ENCODE results near the gene PRRX2.

The PRRX2 gene

DNA sequence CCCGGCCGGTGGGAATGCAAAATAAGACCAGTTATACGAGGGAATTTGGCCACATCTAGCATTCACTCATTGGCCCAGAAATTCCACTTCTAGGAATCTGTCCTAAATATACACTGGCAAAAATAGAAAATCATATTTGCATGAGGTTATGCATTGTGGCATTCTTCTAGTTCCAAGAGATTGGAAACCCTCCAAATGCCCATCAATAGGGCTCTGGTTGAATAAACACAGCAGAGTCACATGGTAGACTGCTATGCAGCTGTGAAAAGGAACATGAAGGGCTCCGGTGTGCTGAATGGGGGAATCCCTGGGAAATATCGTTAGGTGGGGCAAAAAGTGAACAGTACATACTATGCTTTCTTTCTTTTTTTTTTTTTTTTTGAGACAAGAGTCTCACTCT, 50.6 kb downstream of the PRRX2 start:
- CTCF ChIA-PET, result interaction anchor here (0.7 to 2.5 kb wide), 5 partner anchors 10 to 74 kb away, joined by 3 to 10 read pairs (median 5); no protein-coding TSS in a partner anchor
- Histone ChIP-seq H3K36me3 (ENCODE audit: control insufficient read depth in 2 of 2, insufficient read depth in 1 of 2, low read length in 2 of 2) (no peaks in the 10 kb centered on the region), H3K4me3 (ENCODE audit: low read depth, low read length) (no peak overlapping the region), H3K27ac (ENCODE audit: extremely low read depth, low read depth, low read length) (no peak overlapping the region), H3K4me1 (ENCODE audit: control insufficient read depth, insufficient read depth, low read length) (peaks cover 13% of the 10 kb centered on the region), H3K9me3 (ENCODE audit: control insufficient read depth, insufficient read depth, low read depth, low read length) (no peaks in the 10 kb centered on the region)
- POLR2A ChIA-PET, result no interaction called here
- TF ChIP-seq FEZF1 (tag by site-specific recombination; IDR thresholded peaks at IDR 0.05) (no peak), ZNF146 (tag by site-specific recombination; IDR thresholded peaks at IDR 0.05) (peak; percentile 72)

DNA sequence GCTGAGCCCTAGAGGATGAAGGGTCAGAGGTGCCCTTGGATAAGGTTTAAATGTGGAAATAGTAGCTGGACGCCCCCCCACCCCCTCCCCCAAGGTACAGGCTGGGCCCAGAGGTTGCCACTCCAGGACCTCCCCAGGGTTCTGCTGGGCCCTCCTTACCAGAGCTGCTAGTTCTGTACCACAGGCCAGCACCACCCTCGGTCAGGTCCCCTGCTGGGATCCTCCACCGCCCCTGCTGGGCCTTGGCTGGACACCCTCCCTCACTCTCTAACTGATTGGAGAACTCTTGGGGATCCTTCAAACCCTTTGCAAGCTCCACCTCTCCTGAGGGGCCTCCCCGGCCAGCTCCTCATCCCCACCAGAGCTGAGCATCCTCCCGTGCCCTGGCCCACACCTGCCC, 52.5 kb downstream of the PRRX2 start:
- H3K27ac ChIP-seq (ENCODE audit: extremely low read depth, low read depth, low read length), result no peak overlapping the region
- no peaks in the 10 kb centered on the region for H3K9me3 ChIP-seq (ENCODE audit: control insufficient read depth, insufficient read depth, low read depth, low read length)
- H3K36me3 ChIP-seq (ENCODE audit: control insufficient read depth in 2 of 2, insufficient read depth in 1 of 2, low read length in 2 of 2), result no peaks in the 10 kb centered on the region
- TF ChIP-seq ZFP69B (tag by site-specific recombination; IDR thresholded peaks at IDR 0.05) (no peak), GLIS1 (tag by site-specific recombination; IDR thresholded peaks at IDR 0.05) (peak; percentile 68), ZIC2 (tag by site-specific recombination; IDR thresholded peaks at IDR 0.05) (peak; percentile 54)
- peaks cover under 1% of the 10 kb centered on the region; the same call in 1 of the 2 replicates for H3K4me1 ChIP-seq (ENCODE audit: control insufficient read depth, insufficient read depth, low read length)
- H3K4me3 ChIP-seq (ENCODE audit: low read depth, low read length), result no peak overlapping the region
- POLR2A ChIA-PET, result no interaction called here
- CTCF ChIA-PET, result interaction anchor here (0.6 to 2.5 kb wide), 6 partner anchors 8 to 76 kb away, joined by 3 to 10 read pairs (median 4); no protein-coding TSS in a partner anchor

DNA sequence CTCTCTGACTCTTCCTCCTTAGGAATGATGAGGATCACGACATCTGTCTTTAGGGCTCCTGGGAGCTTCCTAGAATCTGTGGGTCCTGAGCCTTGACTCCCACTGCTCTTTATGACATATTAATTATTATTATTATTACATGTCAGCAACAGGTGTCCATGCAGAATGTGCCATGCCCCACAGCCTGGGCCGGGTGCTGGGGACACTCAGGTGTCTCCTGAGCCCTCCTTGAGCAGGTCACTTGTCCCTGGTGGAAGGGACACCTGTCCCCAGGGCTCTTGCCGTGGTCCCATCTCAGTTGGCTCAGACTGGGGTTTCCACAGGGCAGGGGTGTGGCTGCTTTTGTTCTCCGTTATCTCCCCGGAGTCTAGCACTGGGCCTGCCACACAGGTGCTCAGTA, 53.2 kb downstream of the PRRX2 start:
- Histone ChIP-seq H3K27ac (ENCODE audit: extremely low read depth, low read depth, low read length) (no peak overlapping the region), H3K4me1 (ENCODE audit: control insufficient read depth, insufficient read depth, low read length) (no peaks in the 10 kb centered on the region), H3K9me3 (ENCODE audit: control insufficient read depth, insufficient read depth, low read depth, low read length) (no peaks in the 10 kb centered on the region), H3K4me3 (ENCODE audit: low read depth, low read length) (no peak overlapping the region), H3K36me3 (ENCODE audit: control insufficient read depth in 2 of 2, insufficient read depth in 1 of 2, low read length in 2 of 2) (no peaks in the 10 kb centered on the region)
- ChIA-PET POLR2A (no interaction called here), CTCF (interaction anchor here (0.6 to 1.4 kb wide), 5 partner anchors 9 to 75 kb away, joined by 3 to 4 read pairs (median 4); no protein-coding TSS in a partner anchor)
- peak; percentile 89 for TF ChIP-seq SCRT2 (tag by site-specific recombination; IDR thresholded peaks at IDR 0.05)
- TF ChIP-seq ZNF624 (tag by site-specific recombination; IDR thresholded peaks at IDR 0.05), result no peak
- TF ChIP-seq SCRT1 (tag by site-specific recombination; IDR thresholded peaks at IDR 0.05; ENCODE audit: borderline replicate concordance), result peak; percentile 53; the same call in 1 of the 2 replicates
- TF ChIP-seq ZNF544 (tag by site-specific recombination; IDR thresholded peaks at IDR 0.05), result no peak
- no peak for TF ChIP-seq ZNF626 (tag by site-specific recombination; IDR thresholded peaks at IDR 0.05)
- TF ChIP-seq, protein P1, sequence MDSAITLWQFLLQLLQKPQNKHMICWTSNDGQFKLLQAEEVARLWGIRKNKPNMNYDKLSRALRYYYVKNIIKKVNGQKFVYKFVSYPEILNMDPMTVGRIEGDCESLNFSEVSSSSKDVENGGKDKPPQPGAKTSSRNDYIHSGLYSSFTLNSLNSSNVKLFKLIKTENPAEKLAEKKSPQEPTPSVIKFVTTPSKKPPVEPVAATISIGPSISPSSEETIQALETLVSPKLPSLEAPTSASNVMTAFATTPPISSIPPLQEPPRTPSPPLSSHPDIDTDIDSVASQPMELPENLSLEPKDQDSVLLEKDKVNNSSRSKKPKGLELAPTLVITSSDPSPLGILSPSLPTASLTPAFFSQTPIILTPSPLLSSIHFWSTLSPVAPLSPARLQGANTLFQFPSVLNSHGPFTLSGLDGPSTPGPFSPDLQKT (IDR thresholded peaks at IDR 0.05; ENCODE audit: borderline replicate concordance, low read depth, low read length), result no peak
- TF ChIP-seq OSR2 (tag by site-specific recombination; IDR thresholded peaks at IDR 0.05), result no peak
- no peak for TF ChIP-seq TCF7L2 (IDR thresholded peaks at IDR 0.05; ENCODE audit: borderline replicate concordance, low read depth, low read length)
- TF ChIP-seq ZNF843 (tag by site-specific recombination; IDR thresholded peaks at IDR 0.05), result no peak
- no peak for TF ChIP-seq ZNF221 (tag by site-specific recombination; IDR thresholded peaks at IDR 0.05; ENCODE audit: borderline replicate concordance)
- TF ChIP-seq FEZF1 (tag by site-specific recombination; IDR thresholded peaks at IDR 0.05), result no peak
- TF ChIP-seq, protein P2, sequence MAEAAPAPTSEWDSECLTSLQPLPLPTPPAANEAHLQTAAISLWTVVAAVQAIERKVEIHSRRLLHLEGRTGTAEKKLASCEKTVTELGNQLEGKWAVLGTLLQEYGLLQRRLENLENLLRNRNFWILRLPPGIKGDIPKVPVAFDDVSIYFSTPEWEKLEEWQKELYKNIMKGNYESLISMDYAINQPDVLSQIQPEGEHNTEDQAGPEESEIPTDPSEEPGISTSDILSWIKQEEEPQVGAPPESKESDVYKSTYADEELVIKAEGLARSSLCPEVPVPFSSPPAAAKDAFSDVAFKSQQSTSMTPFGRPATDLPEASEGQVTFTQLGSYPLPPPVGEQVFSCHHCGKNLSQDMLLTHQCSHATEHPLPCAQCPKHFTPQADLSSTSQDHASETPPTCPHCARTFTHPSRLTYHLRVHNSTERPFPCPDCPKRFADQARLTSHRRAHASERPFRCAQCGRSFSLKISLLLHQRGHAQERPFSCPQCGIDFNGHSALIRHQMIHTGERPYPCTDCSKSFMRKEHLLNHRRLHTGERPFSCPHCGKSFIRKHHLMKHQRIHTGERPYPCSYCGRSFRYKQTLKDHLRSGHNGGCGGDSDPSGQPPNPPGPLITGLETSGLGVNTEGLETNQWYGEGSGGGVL (tag by site-specific recombination; IDR thresholded peaks at IDR 0.05), result no peak

DNA sequence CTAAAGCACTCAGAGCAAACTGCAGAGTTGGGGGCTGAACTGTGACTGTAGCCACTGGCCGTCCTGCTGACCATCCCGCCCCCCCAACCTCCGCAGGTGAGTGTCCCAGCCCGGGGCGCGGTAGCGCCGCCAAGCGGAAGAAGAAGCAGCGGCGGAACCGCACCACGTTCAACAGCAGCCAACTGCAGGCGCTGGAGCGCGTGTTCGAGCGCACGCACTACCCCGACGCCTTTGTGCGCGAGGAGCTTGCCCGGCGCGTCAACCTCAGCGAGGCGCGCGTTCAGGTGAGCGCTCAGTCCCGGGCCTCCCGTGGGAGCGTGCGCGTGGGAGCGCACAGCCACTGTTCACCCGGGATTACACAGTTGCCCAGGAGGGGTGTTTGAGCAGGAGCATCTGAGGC, 53.7 kb downstream of the PRRX2 start:
- no peaks in the 10 kb centered on the region for H3K4me1 ChIP-seq (ENCODE audit: control insufficient read depth, insufficient read depth, low read length)
- CTCF ChIA-PET, result interaction anchor here (0.6 to 1.9 kb wide), 3 partner anchors 26 to 65 kb away, joined by 3 to 5 read pairs (median 3); no protein-coding TSS in a partner anchor
- TF ChIP-seq ZNF510 (tag by site-specific recombination; IDR thresholded peaks at IDR 0.05; ENCODE audit: insufficient replicate concordance) (no peak), KLF8 (tag by site-specific recombination; IDR thresholded peaks at IDR 0.05) (no peak)
- TF ChIP-seq, protein P3, sequence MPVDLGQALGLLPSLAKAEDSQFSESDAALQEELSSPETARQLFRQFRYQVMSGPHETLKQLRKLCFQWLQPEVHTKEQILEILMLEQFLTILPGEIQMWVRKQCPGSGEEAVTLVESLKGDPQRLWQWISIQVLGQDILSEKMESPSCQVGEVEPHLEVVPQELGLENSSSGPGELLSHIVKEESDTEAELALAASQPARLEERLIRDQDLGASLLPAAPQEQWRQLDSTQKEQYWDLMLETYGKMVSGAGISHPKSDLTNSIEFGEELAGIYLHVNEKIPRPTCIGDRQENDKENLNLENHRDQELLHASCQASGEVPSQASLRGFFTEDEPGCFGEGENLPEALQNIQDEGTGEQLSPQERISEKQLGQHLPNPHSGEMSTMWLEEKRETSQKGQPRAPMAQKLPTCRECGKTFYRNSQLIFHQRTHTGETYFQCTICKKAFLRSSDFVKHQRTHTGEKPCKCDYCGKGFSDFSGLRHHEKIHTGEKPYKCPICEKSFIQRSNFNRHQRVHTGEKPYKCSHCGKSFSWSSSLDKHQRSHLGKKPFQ (tag by site-specific recombination; IDR thresholded peaks at IDR 0.05), result no peak
- H3K27ac ChIP-seq (ENCODE audit: extremely low read depth, low read depth, low read length), result no peak overlapping the region
- no peaks in the 10 kb centered on the region for H3K9me3 ChIP-seq (ENCODE audit: control insufficient read depth, insufficient read depth, low read depth, low read length)
- POLR2A ChIA-PET, result no interaction called here
- H3K36me3 ChIP-seq (ENCODE audit: control insufficient read depth in 2 of 2, insufficient read depth in 1 of 2, low read length in 2 of 2), result no peaks in the 10 kb centered on the region
- H3K4me3 ChIP-seq (ENCODE audit: low read depth, low read length), result no peak overlapping the region

Data from HEK293 (cell line).